OCI-LY3 (cell line): ENCODE measurements around the gene FIBIN.

Experiments
- EZH2phosphoT487 ChIP-seq: fragments of 200-600 bp; shearing (Covaris generic); IDR thresholded peaks from 2 replicates; pipeline ENCODE4 v1.6.1; 2018; ENCODE audit warnings: antibody characterized with exemption, mixed run types, low read depth
- TF ChIP-seq, protein P1 (sequence below): fragments of 200-600, 300-600 bp; sonication (generic); IDR thresholded peaks from 2 replicates; pipeline ENCODE4 v1.5.1; 2014; ENCODE audit warnings: antibody characterized with exemption, low read length, low read depth

DNA sequence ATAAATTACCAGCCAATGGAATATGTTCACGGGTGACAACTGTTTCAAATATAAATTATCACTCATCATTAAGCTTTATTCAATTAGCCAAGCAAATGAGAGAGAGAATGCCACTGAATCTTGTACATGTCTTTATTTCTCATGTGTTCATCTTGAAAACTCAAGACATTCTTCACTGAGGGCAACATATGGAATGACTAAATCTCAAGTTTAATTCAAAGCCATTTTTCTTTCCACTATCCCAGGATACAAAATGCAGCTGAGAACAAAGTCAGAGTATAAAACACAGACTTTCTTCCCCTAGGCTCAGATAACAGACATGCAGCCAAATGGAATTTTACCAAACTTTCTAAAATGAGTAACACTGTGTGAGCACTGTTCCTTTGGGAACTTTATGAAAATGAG is 34.7 kb downstream of the FIBIN start:
- TF ChIP-seq, protein P1, sequence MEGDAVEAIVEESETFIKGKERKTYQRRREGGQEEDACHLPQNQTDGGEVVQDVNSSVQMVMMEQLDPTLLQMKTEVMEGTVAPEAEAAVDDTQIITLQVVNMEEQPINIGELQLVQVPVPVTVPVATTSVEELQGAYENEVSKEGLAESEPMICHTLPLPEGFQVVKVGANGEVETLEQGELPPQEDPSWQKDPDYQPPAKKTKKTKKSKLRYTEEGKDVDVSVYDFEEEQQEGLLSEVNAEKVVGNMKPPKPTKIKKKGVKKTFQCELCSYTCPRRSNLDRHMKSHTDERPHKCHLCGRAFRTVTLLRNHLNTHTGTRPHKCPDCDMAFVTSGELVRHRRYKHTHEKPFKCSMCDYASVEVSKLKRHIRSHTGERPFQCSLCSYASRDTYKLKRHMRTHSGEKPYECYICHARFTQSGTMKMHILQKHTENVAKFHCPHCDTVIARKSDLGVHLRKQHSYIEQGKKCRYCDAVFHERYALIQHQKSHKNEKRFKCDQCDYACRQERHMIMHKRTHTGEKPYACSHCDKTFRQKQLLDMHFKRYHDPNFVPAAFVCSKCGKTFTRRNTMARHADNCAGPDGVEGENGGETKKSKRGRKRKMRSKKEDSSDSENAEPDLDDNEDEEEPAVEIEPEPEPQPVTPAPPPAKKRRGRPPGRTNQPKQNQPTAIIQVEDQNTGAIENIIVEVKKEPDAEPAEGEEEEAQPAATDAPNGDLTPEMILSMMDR, result no peak
- TF ChIP-seq EZH2phosphoT487, result no peak
